NK-92 (cell line): ENCODE measurements around the gene SAP25.

Experiments
- DNase-seq: peaks from one replicate; lab custom pipeline; 2025; ENCODE audit not compliant: unreplicated experiment; lab: John Stamatoyannopoulos, UW

The SAP25 gene

DNA sequence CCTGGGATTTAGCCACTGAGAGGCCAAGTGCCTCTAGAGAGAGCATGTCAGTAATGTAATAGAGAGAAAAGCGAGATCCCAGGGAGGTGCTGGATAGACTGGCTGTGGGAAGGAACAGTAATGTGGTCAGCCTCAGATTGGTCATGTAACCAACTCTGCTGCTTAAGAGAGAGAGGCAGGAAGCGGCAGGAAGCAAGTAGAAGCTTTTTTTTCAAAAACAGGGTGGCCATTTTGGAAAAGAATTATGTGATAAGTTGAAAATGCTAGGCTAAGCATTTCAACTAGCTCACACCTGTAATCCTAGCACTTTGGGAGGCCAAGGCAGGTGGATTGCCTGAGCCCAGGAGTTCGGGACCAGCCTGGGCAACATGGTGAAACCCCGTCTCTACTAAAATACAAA is 24.7 kb upstream of the SAP25 start:
- no peak for DNase-seq

DNA sequence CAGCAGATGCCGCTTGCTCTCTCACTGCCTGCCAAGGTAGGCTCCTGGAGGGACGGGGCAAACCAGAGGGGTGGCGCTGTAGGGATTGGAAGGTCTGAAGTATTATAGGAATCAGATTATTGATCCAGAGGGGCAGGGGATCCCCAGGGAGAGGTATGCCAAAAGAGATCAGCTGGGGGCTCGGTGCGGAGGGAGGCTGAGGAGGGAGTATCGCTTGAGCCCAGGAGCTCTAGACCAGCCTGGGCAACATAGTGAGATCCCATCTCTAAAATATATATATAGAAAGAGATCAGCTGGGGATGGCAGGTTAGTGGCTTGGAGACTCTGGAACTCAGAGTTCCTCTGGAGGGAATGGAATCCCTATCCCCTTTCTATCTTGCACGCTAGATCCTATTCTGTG is 21.5 kb upstream of the SAP25 start:
- no peak for DNase-seq

DNA sequence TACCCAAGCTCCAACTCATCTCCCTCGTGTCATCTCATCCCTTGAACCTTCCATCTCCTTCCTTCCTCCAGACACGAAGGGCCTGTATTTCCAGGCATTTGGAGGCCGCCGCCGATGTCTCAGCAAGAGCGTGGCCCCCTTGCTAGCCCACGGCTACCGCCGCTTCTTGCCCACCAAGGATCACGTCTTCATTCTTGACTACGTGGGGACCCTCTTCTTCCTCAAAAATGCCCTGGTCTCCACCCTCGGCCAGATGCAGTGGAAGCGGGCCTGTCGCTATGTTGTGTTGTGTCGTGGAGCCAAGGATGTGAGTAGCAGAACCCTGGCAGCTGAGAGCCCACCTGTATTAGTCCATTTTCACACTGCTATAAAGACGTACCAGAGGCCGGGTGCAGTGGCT is 17.9 kb upstream of the SAP25 start:
- DNase-seq = no peak

DNA sequence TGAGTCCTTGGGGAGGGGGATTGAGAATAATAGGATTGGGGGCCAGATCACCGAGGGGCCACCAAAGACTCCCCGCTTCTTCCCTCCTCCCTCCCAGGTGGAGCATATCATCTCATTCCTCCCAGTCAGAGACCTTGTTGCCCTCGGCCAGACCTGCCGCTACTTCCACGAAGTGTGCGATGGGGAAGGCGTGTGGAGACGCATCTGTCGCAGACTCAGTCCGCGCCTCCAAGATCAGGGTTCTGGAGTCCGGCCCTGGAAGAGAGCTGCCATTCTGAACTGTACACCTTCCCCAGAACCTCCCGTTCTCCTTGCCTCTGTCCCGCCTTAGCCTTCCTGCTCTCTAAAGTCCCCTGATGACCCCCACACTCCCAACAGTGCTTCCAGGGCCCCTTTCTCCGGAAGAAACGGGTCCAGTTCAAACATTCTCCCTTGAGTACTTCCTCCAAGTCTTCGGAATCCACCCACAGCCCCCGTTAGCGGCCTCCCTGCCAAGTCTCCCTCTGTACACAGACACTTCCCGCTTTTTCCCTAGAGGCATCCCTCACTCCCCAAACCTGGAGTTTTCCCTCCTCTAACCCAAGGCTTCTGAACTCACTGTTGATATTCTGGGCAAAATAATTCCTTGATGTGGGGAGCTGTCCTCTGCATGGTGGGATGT is 16.5 kb upstream of the SAP25 start:
- DNase-seq = no peak

DNA sequence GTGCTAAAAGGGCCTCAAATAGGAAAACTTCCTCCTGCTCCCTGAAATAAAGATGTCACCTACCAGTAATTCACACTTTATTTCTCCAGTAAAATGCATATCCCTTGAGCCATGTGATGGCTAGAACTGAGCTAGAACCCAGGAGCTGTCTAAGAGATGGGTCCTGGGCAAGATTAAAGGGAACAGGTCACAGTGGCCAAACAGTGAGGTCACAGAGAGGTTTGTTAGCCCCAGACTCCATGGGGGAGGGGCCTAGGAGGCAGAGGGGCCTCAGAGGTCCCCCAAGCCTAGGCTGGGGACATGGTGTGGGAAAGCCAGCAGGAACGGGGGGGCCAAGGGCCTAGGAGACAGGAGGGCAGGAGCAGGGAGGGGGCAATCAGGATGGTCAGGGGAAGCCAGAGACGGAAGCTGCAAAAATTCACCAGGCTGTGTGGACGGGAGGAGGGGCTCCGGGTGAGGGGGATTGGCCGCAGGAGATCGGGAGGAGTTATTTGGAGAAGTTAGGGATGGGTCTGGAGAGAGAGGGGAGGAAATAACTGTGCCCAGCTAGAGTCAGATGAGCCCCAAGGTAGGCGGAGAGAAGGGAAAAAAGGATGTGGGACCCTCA is 15.7 kb upstream of the SAP25 start:
- no peak for DNase-seq

DNA sequence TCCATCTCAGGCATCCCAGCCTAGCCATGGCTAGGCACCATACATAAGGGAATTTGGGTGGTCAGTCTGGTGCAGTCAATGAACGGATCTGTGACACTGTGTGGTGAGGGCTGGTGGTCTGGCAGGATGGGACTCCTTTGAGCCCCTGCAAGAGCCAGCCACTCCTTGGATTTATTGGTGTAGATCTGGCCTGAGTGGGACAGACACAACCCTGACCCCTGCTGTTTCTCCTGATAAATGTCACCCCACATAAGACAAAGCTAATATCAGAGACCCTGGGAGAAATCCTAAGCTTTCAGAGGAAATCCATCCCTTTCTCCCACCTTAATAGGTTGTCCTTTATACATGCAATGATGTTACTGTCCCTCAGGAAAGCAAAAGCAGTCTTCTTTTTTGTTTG is 14.7 kb upstream of the SAP25 start:
- DNase-seq = no peak

DNA sequence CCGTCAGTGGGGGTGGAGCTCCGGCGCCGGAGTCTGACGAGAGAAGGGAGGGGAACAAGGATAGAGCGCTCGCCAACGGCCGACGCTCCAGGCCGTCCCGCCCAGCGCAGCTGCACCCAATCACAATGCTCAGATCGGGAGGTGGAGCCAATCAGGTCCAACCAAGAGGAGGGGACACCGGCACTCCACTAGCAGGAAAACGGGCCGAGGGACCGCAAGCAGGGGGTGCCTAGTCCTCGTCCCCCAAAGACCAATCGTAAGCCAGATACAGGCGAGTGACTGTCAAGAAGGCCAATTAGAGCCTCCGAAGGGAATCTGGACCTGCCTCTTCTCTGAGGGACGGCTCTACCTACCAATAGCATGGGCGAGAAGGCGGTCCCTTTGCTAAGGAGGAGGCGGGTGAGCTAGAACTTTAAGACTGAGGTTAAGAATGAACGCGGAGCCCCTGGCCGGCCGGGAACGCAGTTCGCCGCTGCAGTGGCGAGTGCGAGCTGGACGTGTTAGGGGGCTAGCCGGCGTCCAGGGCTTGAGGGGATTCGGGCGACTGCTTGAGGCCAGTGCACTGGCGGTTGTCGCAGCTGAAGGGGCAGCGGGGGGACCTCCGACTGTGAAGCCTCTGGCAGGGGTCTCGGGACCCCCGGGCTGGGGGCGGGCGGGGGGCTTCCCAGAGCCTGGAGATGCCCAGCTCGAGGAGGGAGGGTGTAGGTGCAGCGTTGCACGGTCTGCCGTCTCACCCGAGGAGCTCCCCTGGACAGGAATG is 12.7 kb upstream of the SAP25 start, which contains the start of gene FBXO24:
Gene FBXO24 (plus strand): TSS at position 63 of the 760 bp plus-strand sequence. CDS start 298 bp downstream, at position 361.
- peak; percentile 98 for DNase-seq

DNA sequence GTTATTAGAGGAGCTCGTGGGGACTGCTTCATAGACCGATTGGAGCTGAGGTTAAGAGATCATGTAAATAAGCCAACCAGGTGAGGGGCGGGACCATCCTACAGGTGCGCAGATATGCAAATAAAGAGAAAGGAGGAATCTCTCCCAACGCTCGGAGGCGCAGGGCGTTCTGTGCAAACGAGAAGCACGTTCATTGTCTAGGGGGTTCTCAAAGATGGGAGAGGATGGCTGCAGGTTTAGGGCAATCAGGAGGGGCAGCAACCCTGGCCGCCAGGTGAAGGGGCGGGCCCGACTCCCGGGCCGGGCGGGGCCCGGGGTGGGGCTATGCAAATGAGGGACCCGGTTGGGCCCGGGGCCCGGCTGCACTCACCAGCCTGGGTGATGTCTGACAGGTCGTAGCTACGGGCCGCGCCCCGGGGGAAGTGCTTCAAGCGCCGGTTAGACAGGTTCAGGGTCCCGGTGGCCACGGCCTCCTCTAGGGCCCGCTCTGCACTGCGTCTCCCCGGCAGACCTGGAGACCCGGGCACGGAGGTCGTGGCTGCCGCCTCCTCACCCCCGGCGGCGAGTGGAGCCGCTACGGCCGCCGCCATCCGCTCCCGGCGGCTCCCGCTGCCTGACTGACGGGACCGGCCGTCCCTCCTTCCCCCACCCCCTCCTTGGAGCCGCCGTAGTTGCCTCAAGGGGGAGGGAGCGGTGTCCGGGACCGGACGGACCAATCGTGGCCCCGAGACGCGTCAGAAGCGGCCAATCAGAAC is 12.0 kb upstream of the SAP25 start, which contains the start of gene LRCH4:
Gene LRCH4 (minus strand): TSS at position 619 of the 755 bp plus-strand sequence. CDS start 29 bp downstream, at position 590.
- no peak for DNase-seq

DNA sequence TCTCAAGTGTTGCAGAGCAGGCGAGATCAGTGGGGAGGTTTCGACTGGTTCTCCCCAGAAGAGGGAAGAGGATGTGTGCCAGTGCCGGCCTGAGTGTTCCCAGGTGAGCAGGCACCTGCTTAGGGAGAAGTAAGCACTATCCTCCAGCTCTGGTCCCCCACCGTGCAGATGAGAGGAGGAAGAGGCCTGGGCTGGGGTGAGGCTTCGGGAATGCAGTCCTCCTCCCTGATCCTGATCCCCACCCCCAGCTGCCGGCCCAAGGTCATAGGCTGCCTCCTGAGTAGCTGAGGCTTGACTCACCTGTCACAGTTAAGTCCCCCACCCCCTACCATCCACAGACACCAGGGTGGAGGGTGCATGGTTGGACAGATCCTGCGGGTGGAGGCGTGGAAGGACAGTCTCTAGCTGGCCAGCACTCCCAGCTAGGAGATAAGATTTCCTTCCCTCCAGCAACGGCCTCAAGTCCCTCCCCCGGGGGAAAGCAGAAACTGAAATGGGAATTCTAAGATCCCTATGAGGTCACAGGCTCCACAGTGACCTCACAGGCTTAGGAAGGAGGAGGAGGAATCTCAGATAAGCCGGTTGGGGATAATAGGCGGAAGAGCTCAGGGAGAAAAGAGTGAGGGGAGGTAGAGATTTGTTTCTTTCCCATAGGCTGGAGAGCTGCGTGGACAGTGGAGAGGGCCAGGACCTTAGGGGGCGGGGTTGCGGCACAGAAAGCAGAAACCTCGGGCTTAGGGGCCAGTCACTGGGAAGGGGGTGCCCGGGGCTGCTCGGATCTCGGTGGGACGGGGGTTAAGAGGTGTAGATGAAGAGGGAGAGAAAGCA is 11.2 kb upstream of the SAP25 start:
- DNase-seq = no peak

DNA sequence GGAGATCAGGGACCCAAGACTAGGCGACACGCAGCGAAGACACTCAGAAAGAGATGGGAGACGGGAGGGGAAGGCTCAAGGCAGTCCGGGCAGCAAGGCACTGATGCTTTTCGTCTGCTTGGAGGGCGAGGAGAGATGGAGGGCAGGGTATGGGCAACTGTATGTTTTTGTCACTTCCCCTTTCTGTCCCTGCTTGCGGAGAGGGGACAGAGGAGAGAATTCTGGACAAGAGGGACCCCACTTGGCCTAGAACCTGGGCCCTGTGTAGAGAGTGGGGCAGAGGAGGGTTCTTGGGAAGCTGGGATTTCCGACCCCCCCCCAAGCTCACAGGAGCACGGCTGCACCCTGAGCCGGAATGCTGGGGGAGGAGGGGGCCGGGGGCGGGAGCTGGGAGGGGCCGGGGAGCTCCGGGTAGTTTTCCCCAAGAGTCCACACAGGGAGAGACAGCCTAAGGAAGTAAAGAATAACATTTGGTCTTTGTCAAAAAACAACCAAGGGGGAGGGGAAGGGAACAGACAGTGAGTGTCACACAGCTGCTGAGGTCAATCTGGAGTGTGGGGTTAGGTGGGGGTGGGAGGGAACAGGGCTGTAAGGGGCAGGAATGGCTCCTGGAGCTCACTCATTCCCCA is 10.5 kb upstream of the SAP25 start:
- DNase-seq = no peak

DNA sequence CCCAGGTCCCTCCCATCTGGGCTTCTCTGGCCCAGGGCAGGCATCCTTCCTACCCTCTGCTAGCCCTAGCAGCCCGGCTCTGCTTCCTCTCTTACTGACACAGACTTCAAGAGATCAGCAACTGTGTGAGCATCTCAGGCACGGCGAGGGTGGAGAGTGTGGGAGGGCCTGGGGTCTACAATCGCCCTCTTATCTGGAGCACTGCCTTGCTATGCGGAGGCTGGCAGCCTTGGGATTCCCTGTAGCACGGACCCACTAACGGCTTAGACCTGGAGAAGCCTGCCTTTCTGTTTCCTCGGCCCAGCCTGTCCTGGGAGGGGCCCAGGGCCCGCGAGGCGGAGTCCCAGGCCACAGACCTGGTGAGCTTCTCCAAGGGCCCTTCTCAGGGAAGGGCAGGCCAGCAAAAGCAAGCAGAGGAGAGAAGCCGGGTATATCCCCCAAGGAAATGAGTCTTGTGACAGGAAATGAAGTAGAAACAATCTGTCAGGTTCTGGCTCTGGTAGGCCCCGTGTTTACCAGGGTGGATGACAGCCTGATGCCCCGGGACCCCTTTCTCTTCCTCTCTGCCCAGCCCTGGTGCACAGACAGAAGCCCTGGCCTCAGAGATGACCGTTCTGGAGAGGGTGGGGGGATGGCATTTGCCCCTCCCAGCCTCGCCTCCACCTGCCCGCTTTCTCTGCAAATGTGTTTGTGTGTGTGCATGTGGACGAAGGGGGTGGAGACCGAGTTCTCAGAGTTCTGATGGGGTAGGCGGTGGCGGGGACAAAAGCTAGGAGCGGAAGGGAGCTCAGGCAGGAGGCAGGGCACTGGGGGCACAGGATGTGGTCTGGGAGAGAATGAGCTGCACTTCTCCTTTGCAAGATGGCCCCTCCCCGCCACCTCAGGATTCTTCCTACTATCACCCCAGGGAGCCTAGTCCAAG is 9.7 kb upstream of the SAP25 start:
- DNase-seq = no peak

DNA sequence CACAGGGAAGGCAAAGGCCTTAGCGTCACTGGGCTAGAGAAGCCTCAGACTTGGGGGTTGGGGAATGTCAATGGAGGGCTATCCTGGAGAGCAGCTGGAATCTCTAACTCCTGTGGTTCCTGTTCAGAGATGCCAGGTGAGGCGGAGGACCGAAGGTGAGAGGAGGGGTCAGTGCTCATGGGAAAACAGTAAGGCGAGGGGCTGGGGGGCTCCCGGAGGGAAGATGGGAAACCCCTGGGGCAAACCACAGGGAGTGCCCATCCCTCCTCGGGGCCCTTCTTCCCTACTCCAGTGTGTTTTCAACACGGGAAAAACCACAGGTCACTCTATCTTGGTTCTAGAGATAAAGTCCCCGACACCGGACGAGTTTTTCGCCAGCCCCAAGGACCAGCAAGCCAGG is 8.9 kb upstream of the SAP25 start:
- DNase-seq = no peak

DNA sequence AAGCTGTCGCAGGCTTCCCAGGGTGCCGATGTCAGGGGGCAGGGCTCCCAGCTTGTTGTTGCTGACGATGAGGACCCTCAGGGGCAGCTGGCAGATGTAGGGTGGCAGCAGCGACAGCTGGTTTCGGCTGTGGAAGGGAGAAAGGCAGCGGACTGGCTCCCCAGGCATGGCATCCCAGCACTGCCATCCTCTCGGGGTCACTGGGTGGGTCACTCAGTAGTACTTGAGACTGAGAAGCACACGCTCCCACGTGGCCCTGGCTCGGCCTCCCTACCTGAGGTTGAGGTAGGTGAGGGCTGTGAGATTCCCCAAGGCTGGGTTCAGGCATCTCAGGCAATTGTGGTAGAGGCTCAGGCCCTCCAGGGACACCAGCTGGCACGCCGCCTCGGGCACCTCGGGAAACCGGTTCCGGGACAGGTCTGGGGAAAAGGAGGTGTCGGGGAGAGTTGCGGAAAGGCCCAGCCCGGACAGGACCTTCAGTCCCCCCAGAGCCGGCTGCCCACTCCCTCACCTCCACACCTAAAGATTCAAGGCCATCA is 8.4 kb upstream of the SAP25 start:
- no peak for DNase-seq

DNA sequence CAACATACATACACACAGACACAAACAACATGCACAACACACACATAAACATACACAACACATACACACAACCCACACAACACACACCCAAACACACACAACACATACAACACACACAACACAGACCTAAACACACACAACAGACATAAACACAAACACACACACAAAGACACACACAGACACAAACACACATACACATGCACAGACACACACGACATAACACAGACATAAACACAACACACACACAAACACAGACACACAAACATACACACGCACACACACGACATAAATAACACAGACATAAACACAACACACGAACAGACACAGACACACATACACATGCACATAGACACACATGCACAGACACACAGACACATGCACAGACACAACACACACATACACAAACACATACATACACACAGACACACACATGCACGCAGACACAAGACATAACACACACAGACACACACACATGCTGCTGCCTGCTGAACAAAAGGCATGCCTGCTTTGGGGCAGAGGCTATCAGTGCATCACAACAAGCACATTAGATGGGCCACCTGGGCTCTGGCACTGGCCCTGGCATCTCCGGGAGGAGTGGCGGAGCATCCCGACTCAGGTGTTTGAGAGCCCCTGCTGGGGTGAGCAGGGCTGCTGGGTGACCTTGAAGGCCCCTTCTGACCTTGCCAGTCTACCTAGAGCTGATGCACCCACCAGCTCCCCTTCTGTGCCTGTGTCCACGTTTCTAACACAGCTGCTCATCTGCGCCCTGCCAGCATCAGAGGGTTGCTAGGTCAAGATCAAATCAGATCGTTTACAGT is 7.0 kb upstream of the SAP25 start:
- no peak for DNase-seq

DNA sequence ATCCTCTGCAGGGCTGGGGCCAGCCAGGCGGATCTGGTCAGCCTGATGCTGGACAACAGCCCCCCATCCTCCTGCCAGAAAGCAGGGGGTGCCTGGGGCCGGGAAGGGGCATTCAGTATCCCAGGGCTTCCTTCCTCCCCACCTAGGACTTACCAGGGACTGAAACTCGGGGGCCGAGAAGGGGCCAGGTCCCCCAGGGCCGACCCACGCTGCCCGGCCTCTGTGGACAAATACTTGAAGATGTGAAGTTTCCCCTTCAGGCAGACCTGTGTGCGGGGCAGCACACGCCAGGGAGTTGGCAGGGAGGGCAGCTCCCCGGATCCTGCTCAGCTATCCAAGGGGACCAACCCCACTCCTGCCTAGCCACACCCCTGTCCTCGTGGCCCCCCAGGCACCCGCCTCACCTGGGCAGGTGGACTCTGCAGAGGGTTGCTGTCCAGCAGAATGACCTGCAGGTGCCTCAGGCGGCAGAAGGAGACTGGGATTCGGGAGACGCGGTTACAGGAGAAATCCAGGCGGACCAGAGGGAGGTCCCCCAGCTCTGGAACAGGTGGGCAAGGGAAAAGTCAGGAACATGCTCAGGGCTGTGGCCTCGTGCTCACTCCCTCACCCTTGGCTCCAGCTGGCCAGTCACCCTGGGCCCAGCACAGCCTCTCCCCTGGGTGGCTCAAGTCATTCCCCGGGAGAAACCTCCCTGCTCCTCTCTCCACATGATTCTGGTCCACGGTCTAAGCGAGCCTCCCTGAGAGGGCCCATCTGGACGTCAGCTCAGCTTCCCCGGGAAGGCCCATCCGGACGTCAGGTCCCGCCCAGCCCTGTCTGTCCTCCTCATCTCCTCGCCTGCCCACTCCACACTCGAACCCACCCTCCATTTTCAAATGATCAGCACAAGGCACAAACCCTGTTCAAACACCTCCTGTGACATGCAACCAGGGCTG is 4.8 kb upstream of the SAP25 start:
- no peak for DNase-seq

DNA sequence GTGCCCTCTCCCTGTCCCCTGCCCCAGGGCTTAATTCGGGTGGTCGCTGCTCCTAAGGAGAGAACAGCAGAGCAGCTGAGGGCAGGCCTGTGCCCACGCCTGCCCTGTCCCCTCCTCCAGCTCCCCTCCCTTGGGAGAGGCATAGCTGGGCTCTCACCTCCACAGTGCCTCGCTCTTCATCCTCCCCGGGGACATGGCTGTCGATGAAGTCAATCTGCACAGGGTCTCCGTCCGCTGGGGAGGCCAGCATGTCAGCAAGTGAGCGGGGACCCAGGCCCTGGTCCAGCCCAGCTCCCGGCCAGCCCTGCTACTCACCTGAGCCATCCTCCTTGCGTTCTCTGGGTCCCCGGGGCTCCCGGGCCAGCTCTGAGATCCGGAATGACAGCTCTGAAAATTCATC is 3.8 kb upstream of the SAP25 start:
- DNase-seq = no peak

DNA sequence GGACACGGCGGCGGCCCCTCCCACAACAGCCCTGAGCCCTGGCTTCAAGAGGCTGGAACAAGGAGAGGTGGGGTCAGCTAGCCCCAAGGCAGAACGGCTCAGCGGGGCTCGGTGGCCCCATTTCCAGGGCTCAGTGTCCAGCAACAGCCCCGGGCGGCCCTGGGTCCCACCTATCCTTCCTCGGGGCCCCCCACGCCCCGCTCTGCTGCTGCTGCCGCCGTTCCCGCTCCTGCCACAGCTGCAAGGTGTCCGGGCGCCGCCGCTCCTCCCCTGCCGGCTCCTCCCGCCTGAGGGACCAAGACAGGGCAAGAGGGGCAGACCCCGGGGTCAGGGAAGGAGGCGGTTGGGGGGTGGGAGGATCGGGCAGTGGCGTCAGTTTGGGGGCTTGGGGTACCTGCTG is 3.4 kb upstream of the SAP25 start:
- DNase-seq = no peak
